ENCODE results near the gene LNX2.

Gene LNX2

GRCh38 chr13:27620377-27621115 is at the start of gene LNX2:
TSS of gene LNX2 (minus strand) at chr13:27620529. CDS start at chr13:27581703, 38,826 bp downstream.
- CTCF ChIA-PET, result interaction anchor here (0.9 to 2.1 kb wide), 5 partner anchors 87 to 259 kb away, joined by 3 to 7 read pairs (median 3); no protein-coding TSS in a partner anchor
- Histone ChIP-seq H3K4me1 (ENCODE audit: control insufficient read depth, insufficient read depth, low read length) (0 out of 2 replicates have a peak, but pooled peaks cover 4% of the 10 kb centered on the region), H3K4me3 (ENCODE audit: low read depth, low read length) (peak within 1 kb of the TSS; percentile 70), H3K36me3 (ENCODE audit: control insufficient read depth in 2 of 2, insufficient read depth in 1 of 2, low read length in 2 of 2) (peaks cover 5 to 23% of the 10 kb centered on the region in 2 experiments; a peak in 2 of 3 replicates), H3K9me3 (ENCODE audit: control insufficient read depth, insufficient read depth, low read depth, low read length) (no peaks in the 10 kb centered on the region), H3K27ac (ENCODE audit: extremely low read depth, low read depth, low read length) (peak within 1 kb of the TSS; percentile 98)
- POLR2A ChIA-PET, result interaction anchor here (0.5 to 2.7 kb wide), 14 partner anchors 14 to 1097 kb away, joined by 3 to 16 read pairs (median 4); partner anchors contain the start of gene MTIF3
- TF ChIP-seq, protein P1, sequence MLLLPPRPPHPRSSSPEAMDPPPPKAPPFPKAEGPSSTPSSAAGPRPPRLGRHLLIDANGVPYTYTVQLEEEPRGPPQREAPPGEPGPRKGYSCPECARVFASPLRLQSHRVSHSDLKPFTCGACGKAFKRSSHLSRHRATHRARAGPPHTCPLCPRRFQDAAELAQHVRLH (tag by site-specific recombination; IDR thresholded peaks at IDR 0.05), result no peak
- no peak for TF ChIP-seq ZNF16 (tag by site-specific recombination; IDR thresholded peaks at IDR 0.05; ENCODE audit: low read depth)
- peak; percentile 63; the same call in 1 of the 2 replicates for TF ChIP-seq ZNF645 (tag by site-specific recombination; IDR thresholded peaks at IDR 0.05)
- peak; percentile 57 for TF ChIP-seq GLIS2 (tag by site-specific recombination; IDR thresholded peaks at IDR 0.05)
- TF ChIP-seq ZNF274 (IDR thresholded peaks at IDR 0.05; ENCODE audit: low read length), result no peak
- no peak for TF ChIP-seq ZNF274 (tag by site-specific recombination; IDR thresholded peaks at IDR 0.05; ENCODE audit: borderline replicate concordance)
- TF ChIP-seq, protein P2, sequence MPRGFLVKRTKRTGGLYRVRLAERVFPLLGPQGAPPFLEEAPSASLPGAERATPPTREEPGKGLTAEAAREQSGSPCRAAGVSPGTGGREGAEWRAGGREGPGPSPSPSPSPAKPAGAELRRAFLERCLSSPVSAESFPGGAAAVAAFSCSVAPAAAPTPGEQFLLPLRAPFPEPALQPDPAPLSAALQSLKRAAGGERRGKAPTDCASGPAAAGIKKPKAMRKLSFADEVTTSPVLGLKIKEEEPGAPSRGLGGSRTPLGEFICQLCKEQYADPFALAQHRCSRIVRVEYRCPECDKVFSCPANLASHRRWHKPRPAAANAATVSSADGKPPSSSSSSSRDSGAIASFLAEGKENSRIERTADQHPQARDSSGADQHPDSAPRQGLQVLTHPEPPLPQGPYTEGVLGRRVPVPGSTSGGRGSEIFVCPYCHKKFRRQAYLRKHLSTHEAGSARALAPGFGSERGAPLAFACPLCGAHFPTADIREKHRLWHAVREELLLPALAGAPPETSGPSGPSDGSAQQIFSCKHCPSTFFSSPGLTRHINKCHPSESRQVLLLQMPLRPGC (tag by site-specific recombination; IDR thresholded peaks at IDR 0.05), result peak; percentile 46; the same call in 1 of the 2 replicates
- TF ChIP-seq SP2 (tag by site-specific recombination; IDR thresholded peaks at IDR 0.05), result peak; percentile 94
- 0 out of 2 replicates have a peak, but pooled peaks have one; percentile 21 for TF ChIP-seq KLF7 (tag by site-specific recombination; IDR thresholded peaks at IDR 0.05; ENCODE audit: borderline replicate concordance)
- no peak for TF ChIP-seq ZNF530 (tag by site-specific recombination; IDR thresholded peaks at IDR 0.05; ENCODE audit: low read depth)
- no peak for TF ChIP-seq ZNF184 (tag by site-specific recombination; IDR thresholded peaks at IDR 0.05)
- TF ChIP-seq TSHZ1 (tag by site-specific recombination; IDR thresholded peaks at IDR 0.05; ENCODE audit: borderline replicate concordance), result no peak
- peak; percentile 88 for TF ChIP-seq ZNF366 (tag by site-specific recombination; conservative IDR thresholded peaks at IDR 0.05)
- TF ChIP-seq ZBTB20 (tag by site-specific recombination; IDR thresholded peaks at IDR 0.05), result peak; percentile 81
- TF ChIP-seq, protein P3, sequence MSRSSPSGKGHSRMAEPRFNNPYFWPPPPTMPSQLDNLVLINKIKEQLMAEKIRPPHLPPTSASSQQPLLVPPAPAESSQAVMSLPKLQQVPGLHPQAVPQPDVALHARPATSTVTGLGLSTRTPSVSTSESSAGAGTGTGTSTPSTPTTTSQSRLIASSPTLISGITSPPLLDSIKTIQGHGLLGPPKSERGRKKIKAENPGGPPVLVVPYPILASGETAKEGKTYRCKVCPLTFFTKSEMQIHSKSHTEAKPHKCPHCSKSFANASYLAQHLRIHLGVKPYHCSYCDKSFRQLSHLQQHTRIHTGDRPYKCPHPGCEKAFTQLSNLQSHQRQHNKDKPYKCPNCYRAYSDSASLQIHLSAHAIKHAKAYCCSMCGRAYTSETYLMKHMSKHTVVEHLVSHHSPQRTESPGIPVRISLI (tag by site-specific recombination; IDR thresholded peaks at IDR 0.05), result no peak
- 0 out of 2 replicates have a peak, but pooled peaks have one; percentile 29 for TF ChIP-seq ZNF391 (tag by site-specific recombination; IDR thresholded peaks at IDR 0.05; ENCODE audit: borderline replicate concordance, low read depth)
- peak; percentile 69; the same call in 1 of the 2 replicates for TF ChIP-seq KLF10 (tag by site-specific recombination; IDR thresholded peaks at IDR 0.05)
- peak; percentile 72 for TF ChIP-seq SP7 (tag by site-specific recombination; IDR thresholded peaks at IDR 0.05)
- TF ChIP-seq, protein P4, sequence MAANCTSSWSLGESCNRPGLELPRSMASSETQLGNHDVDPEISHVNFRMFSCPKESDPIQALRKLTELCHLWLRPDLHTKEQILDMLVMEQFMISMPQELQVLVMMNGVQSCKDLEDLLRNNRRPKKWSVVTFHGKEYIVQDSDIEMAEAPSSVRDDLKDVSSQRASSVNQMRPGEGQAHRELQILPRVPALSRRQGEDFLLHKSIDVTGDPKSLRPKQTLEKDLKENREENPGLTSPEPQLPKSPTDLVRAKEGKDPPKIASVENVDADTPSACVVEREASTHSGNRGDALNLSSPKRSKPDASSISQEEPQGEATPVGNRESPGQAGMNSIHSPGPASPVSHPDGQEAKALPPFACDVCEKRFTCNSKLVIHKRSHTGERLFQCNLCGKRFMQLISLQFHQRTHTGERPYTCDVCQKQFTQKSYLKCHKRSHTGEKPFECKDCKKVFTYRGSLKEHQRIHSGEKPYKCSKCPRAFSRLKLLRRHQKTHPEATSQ (tag by site-specific recombination; IDR thresholded peaks at IDR 0.05), result peak; percentile 86; the same call in 1 of the 2 replicates
- TF ChIP-seq ZNF26 (tag by site-specific recombination; IDR thresholded peaks at IDR 0.05), result no peak

All from HEK293 (cell line).